ENCODE measurements around the gene ALK. TPM values are rescaled to one million over a fixed set of nuclear protein-coding genes. Genes with fewer than 3 reads are reported as not detected.

Gene ALK
- total RNA-seq, 1 experiment from 2014 or later: not detected

DNA sequence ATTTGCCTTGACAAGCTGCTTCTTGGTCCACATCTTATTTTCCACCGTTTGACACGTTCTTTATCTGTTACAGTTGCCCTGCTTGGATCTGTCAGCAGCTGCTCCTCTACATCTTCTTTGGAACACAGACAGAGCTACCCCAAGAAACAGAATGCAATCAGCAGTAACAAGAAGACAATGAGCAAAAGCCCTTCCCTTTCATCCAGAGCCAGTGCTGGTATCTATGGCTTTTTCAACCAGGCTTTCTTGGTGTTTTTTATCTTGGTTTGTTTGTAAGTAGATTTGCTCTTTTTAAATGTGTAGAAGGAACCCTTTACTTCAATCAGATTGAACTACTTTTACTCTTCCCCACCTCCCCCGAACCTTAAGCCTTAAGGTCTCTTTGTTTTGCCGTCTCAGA lies 764.3 kb downstream of the ALK start:
- Histone ChIP-seq H3K14ac (ENCODE audit: insufficient read depth, low read length) (no peak overlapping the region), H4K5ac (ENCODE audit: insufficient read length, low read depth, low read length) (no peak overlapping the region), H4K20me1 (ENCODE audit: control insufficient read depth, insufficient read depth, insufficient read length) (no peaks in the 10 kb centered on the region), H3K27me3 (ENCODE audit: insufficient read depth, low read length) (no peaks in the 10 kb centered on the region), H3K9ac (ENCODE audit: extremely low read depth, insufficient read length, low read length) (no peak overlapping the region), H3T11ph (ENCODE audit: low read length) (no peak overlapping the region), H3K9me3 (ENCODE audit: control insufficient read depth, low read depth, low read length) (no peaks in the 10 kb centered on the region), H3K79me2 (ENCODE audit: insufficient read depth, low read length) (no peaks in the 10 kb centered on the region), H3K23ac (ENCODE audit: insufficient read length, low read depth, low read length) (no peak overlapping the region), H2BK12ac (ENCODE audit: insufficient read length, low read depth, low read length) (no peak overlapping the region), H3K4me1 (ENCODE audit: insufficient read depth, low read length) (no peaks in the 10 kb centered on the region; the same call in 1 of the 2 replicates), H3K79me1 (ENCODE audit: insufficient read depth, low read depth, low read length, poor library complexity, severe bottlenecking) (no peaks in the 10 kb centered on the region), H4K8ac (replicated peaks; ENCODE audit: insufficient read length, low read depth, low read length) (no peak overlapping the region), H3K18ac (ENCODE audit: insufficient read length, low read depth, low read length) (no peak overlapping the region), H3K23me2 (ENCODE audit: insufficient read length, low read depth, low read length, poor library complexity, severe bottlenecking) (no peaks in the 10 kb centered on the region), H3K4me2 (ENCODE audit: insufficient read depth, insufficient read length, low read length) (no peak overlapping the region), H2BK5ac (ENCODE audit: insufficient read length, low read length) (no peak overlapping the region), H2AFZ (ENCODE audit: low read length) (no peak overlapping the region), H4K91ac (ENCODE audit: insufficient read length, low read depth, low read length) (no peak overlapping the region), H2BK20ac (ENCODE audit: low read depth, low read length, poor library complexity, severe bottlenecking) (no peak overlapping the region), H3K27ac (ENCODE audit: insufficient read length, low read depth, low read length) (no peak overlapping the region), H2AK5ac (ENCODE audit: insufficient read length, low read length) (no peak overlapping the region), H3K56ac (ENCODE audit: insufficient read length, low read depth, low read length) (no peak overlapping the region), H2BK15ac (ENCODE audit: low read depth, low read length) (no peak overlapping the region), H3K4ac (ENCODE audit: low read depth, low read length) (no peak overlapping the region), H2BK120ac (ENCODE audit: low read depth, low read length, poor library complexity, severe bottlenecking) (no peak overlapping the region)
- H3K36me3 Mint-ChIP-seq (ENCODE audit: insufficient read depth in 1 of 3, low read depth in 3 of 3): no peaks in the 10 kb centered on the region
- H3K9me3 Mint-ChIP-seq: no peaks in the 10 kb centered on the region
- TF ChIP-seq, protein P1, sequence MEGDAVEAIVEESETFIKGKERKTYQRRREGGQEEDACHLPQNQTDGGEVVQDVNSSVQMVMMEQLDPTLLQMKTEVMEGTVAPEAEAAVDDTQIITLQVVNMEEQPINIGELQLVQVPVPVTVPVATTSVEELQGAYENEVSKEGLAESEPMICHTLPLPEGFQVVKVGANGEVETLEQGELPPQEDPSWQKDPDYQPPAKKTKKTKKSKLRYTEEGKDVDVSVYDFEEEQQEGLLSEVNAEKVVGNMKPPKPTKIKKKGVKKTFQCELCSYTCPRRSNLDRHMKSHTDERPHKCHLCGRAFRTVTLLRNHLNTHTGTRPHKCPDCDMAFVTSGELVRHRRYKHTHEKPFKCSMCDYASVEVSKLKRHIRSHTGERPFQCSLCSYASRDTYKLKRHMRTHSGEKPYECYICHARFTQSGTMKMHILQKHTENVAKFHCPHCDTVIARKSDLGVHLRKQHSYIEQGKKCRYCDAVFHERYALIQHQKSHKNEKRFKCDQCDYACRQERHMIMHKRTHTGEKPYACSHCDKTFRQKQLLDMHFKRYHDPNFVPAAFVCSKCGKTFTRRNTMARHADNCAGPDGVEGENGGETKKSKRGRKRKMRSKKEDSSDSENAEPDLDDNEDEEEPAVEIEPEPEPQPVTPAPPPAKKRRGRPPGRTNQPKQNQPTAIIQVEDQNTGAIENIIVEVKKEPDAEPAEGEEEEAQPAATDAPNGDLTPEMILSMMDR (conservative IDR thresholded peaks at IDR 0.05): no peak
- peaks cover 12% of the 10 kb centered on the region in 2 experiments for H3K4me1 Mint-ChIP-seq
- no CpG with 5 or more reads among the region's 4 CpGs for WGBS (ENCODE audit: extremely low coverage, insufficient read length, low lambda C conversion rate)
- H3K27me3 Mint-ChIP-seq (ENCODE audit: low read depth): peaks cover 2% of the 10 kb centered on the region; the same call in 1 of the 2 replicates
- no peak overlapping the region for H3K27ac Mint-ChIP-seq
- no peak for DNase-seq
- no peak overlapping the region for H3K4me3 Mint-ChIP-seq
